HepG2 (cell line): ENCODE results near the gene C6orf132.

Experiments
- RXRB ChIP-seq: IDR thresholded peaks from 2 replicates; pipeline ENCODE4 v1.6.1; 2016; ENCODE audit warnings: borderline replicate concordance, missing genetic modification reagents, missing compliant biosample characterization
- TCF7L2 ChIP-seq: IDR thresholded peaks from 2 replicates; pipeline ENCODE4 v1.6.1; 2011; ENCODE audit warnings: mild to moderate bottlenecking, low read depth, low read length, moderate library complexity
- ZNF263 ChIP-seq: sonication (generic); formaldehyde crosslinking; IDR thresholded peaks from 2 replicates; pipeline ENCODE4 v1.4.0; 2020; ENCODE audit warnings: missing genetic modification reagents
- TF ChIP-seq, protein P1 (sequence below): sonication (generic); formaldehyde crosslinking; IDR thresholded peaks from 2 replicates; pipeline ENCODE4 v1.5.0; 2020; ENCODE audit warnings: mild to moderate bottlenecking, missing genetic modification reagents, moderate library complexity
- TF ChIP-seq, protein P2 (sequence below): sonication (generic); formaldehyde crosslinking; IDR thresholded peaks from 2 replicates; pipeline ENCODE4 v1.9.0; 2021; ENCODE audit warnings: missing genetic modification reagents, borderline replicate concordance

DNA sequence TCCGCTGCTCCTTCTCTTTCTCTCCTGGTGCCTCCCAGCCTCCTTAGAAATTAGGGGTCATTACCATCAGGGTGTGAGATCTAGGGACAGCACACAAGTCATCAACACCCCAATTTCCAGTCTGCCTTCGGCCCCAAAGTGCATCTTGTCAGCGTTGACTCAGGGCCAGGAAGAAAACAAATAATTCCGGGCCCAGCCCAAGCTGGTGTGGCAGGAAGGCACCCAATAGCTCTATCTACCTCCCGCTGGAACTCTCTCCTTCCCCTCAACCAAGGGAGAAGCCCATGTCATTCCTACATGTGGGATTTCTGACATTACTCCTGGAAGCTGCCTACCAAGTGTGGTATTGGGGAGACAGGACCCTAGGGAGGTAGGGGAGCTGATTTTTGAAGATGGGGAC lies 11.5 kb upstream of the C6orf132 start:
- TF ChIP-seq, protein P1, sequence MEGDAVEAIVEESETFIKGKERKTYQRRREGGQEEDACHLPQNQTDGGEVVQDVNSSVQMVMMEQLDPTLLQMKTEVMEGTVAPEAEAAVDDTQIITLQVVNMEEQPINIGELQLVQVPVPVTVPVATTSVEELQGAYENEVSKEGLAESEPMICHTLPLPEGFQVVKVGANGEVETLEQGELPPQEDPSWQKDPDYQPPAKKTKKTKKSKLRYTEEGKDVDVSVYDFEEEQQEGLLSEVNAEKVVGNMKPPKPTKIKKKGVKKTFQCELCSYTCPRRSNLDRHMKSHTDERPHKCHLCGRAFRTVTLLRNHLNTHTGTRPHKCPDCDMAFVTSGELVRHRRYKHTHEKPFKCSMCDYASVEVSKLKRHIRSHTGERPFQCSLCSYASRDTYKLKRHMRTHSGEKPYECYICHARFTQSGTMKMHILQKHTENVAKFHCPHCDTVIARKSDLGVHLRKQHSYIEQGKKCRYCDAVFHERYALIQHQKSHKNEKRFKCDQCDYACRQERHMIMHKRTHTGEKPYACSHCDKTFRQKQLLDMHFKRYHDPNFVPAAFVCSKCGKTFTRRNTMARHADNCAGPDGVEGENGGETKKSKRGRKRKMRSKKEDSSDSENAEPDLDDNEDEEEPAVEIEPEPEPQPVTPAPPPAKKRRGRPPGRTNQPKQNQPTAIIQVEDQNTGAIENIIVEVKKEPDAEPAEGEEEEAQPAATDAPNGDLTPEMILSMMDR (CRISPR knock-in tag) = no peak
- no peak for TF ChIP-seq TCF7L2
- TF ChIP-seq ZNF263 (CRISPR knock-in tag) = no peak
- TF ChIP-seq, protein P2, sequence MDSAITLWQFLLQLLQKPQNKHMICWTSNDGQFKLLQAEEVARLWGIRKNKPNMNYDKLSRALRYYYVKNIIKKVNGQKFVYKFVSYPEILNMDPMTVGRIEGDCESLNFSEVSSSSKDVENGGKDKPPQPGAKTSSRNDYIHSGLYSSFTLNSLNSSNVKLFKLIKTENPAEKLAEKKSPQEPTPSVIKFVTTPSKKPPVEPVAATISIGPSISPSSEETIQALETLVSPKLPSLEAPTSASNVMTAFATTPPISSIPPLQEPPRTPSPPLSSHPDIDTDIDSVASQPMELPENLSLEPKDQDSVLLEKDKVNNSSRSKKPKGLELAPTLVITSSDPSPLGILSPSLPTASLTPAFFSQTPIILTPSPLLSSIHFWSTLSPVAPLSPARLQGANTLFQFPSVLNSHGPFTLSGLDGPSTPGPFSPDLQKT (CRISPR knock-in tag) = no peak
- TF ChIP-seq RXRB (CRISPR knock-in tag) = no peak
